MM.1S (cell line): ENCODE measurements around the gene PTPN1.

Source experiments
- DNase-seq: peaks from one replicate; pipeline ENCODE4 v3.0.0-alpha.2; 2015
- H2AFZ ChIP-seq: fragments of 300-600 bp; sonication (generic); 2 replicates; pipeline ENCODE4 v1.6.0; 2016; ENCODE audit warnings: antibody characterized with exemption, low read length
- H3F3A ChIP-seq: fragments of 300-600 bp; sonication (generic); 2 replicates; pipeline ENCODE4 v1.6.1; 2016; ENCODE audit warnings: mild to moderate bottlenecking, antibody characterized with exemption, low read length, moderate library complexity, mixed read lengths; ENCODE audit not compliant: insufficient read depth
- H3K27ac ChIP-seq: fragments of 300-600 bp; sonication (generic); 2 replicates; pipeline ENCODE4 v1.5.1; 2016; ENCODE audit warnings: mild to moderate bottlenecking, low read length
- H3K27me3 ChIP-seq: fragments of 300-600 bp; sonication (generic); replicated peaks from 2 replicates; pipeline ENCODE4 v1.6.0; 2016; ENCODE audit warnings: low read length; ENCODE audit not compliant: insufficient read depth
- H3K36me3 ChIP-seq: fragments of 300-600 bp; sonication (generic); replicated peaks from 2 replicates; pipeline ENCODE4 v1.6.1; 2016; ENCODE audit warnings: mild to moderate bottlenecking, low read length, mixed read lengths; ENCODE audit not compliant: insufficient read depth
- H3K4me1 ChIP-seq: fragments of 300-600 bp; sonication (generic); 2 replicates; pipeline ENCODE4 v1.6.1; 2016; ENCODE audit warnings: low read length, mixed read lengths
- H3K4me2 ChIP-seq: fragments of 300-600 bp; sonication (generic); 2 replicates; pipeline ENCODE4 v1.6.0; 2016; ENCODE audit warnings: low read depth, low read length
- H3K4me3 ChIP-seq: fragments of 300-600 bp; sonication (generic); 2 replicates; pipeline ENCODE4 v1.5.1; 2016; ENCODE audit warnings: low read length, mixed read lengths
- H3K79me2 ChIP-seq: fragments of 300-600 bp; sonication (generic); 2 replicates; pipeline ENCODE4 v1.6.1; 2016; ENCODE audit warnings: mixed run types, low read length, mixed read lengths
- H3K9ac ChIP-seq: fragments of 300-600 bp; sonication (generic); 2 replicates; pipeline ENCODE4 v1.6.1; 2016; ENCODE audit warnings: low read length, mixed read lengths
- H3K9me2 ChIP-seq: fragments of 300-600 bp; sonication (generic); replicated peaks from 2 replicates; pipeline ENCODE4 v1.6.1; 2016; ENCODE audit warnings: mild to moderate bottlenecking, low read length, mixed read lengths; ENCODE audit not compliant: insufficient read depth
- H3K9me3 ChIP-seq: fragments of 300-600 bp; sonication (generic); replicated peaks from 2 replicates; pipeline ENCODE4 v1.6.1; 2016; ENCODE audit warnings: mild to moderate bottlenecking, low read length, mixed read lengths; ENCODE audit not compliant: insufficient read depth
- H4K20me1 ChIP-seq: fragments of 300-600 bp; sonication (generic); 2 replicates; pipeline ENCODE4 v1.6.1; 2016; ENCODE audit warnings: mild to moderate bottlenecking, low read length, moderate library complexity, mixed read lengths; ENCODE audit not compliant: insufficient read depth
- EZH2 ChIP-seq: fragments of 300-600 bp; sonication (generic); optimal IDR thresholded peaks from 2 replicates; pipeline ENCODE3; 2017; ENCODE audit warnings: low read depth, mild to moderate bottlenecking, antibody characterized with exemption, low read length, mixed read lengths
- EZH2phosphoT487 ChIP-seq: fragments of 300-600 bp; sonication (generic); IDR thresholded peaks from 2 replicates; pipeline ENCODE4 v1.6.1; 2018; ENCODE audit warnings: antibody characterized with exemption, low read length
- TF ChIP-seq, protein P1 (sequence below): fragments of 300-600 bp; sonication (generic); IDR thresholded peaks from 2 replicates; pipeline ENCODE4 v1.5.1; 2016; ENCODE audit warnings: antibody characterized with exemption, low read length, mixed read lengths

PTPN1 gene

DNA sequence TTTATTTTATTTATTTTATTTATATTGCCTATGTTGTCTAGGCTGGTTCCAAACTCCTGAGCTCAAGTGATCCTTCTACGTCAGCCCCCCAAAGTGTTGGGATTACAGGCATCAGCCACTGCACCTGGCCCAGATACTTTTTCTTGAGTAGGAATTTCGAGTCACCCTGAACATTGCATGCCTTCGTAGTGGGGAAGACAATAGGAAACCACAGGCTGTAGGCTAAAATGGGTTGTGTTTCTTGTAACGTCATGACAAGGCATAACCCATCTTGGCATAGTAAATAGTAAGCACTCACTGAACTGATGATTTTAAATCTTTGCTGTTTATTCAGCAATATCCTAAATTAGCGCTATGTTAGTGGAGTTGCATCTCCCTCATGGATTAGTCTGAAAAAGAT, 34.9 kb downstream of the PTPN1 start:
- H3K9me3 ChIP-seq: no peaks in the 10 kb centered on the region
- H3K27me3 ChIP-seq: no peaks in the 10 kb centered on the region
- H3K4me1 ChIP-seq: 0 out of 2 replicates have a peak, but pooled peaks cover 4% of the 10 kb centered on the region
- no peak overlapping the region for H2AFZ ChIP-seq
- H3K9me2 ChIP-seq: no peaks in the 10 kb centered on the region
- no peaks in the 10 kb centered on the region for H3K36me3 ChIP-seq
- H3K4me3 ChIP-seq: no peak overlapping the region
- H3K9ac ChIP-seq: no peak overlapping the region
- no peaks in the 10 kb centered on the region for H3F3A ChIP-seq
- no peak overlapping the region for H3K4me2 ChIP-seq
- no peak for DNase-seq
- peaks cover 55% of the 10 kb centered on the region for H3K79me2 ChIP-seq
- TF ChIP-seq, protein P1, sequence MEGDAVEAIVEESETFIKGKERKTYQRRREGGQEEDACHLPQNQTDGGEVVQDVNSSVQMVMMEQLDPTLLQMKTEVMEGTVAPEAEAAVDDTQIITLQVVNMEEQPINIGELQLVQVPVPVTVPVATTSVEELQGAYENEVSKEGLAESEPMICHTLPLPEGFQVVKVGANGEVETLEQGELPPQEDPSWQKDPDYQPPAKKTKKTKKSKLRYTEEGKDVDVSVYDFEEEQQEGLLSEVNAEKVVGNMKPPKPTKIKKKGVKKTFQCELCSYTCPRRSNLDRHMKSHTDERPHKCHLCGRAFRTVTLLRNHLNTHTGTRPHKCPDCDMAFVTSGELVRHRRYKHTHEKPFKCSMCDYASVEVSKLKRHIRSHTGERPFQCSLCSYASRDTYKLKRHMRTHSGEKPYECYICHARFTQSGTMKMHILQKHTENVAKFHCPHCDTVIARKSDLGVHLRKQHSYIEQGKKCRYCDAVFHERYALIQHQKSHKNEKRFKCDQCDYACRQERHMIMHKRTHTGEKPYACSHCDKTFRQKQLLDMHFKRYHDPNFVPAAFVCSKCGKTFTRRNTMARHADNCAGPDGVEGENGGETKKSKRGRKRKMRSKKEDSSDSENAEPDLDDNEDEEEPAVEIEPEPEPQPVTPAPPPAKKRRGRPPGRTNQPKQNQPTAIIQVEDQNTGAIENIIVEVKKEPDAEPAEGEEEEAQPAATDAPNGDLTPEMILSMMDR: no peak
- TF ChIP-seq EZH2phosphoT487 (no peak), EZH2 (no peak)
- H4K20me1 ChIP-seq: no peaks in the 10 kb centered on the region
- no peak overlapping the region for H3K27ac ChIP-seq

DNA sequence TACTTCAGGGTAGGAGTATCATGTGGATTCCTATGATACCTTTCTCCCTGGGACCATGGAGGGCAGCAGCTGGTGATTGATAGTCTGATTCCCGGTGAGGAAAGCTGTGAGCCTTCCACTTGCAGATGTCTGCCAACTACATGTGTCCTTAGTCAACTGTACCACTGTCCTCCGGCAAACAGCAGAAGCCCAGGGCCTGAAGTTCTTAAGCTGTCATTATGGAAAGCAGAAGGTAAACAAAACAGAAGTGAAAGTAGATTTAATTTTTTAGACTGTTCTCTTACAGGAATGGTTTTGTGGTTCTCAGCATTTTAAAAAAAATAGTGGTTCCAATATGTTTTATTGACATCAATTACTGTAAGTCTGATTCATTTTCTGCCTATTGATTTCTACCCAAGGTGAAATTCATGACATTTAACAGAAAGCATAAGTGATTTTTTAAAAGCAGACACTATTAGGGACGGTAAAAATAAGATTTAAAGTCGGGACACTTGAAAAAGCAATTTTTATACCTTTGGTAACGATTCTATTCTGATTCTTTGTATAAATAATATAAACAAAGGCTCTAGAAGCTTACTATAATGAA, 36.6 kb downstream of the PTPN1 start:
- Histone ChIP-seq H3K4me1 (0 out of 2 replicates have a peak, but pooled peaks cover 4% of the 10 kb centered on the region), H3K9me3 (no peaks in the 10 kb centered on the region), H3K36me3 (no peaks in the 10 kb centered on the region), H3K9me2 (no peaks in the 10 kb centered on the region), H3K4me2 (no peak overlapping the region), H3K9ac (no peak overlapping the region), H3K27ac (no peak overlapping the region), H3K27me3 (no peaks in the 10 kb centered on the region), H3F3A (no peaks in the 10 kb centered on the region), H3K4me3 (no peak overlapping the region), H2AFZ (no peak overlapping the region), H4K20me1 (no peaks in the 10 kb centered on the region), H3K79me2 (peaks cover 39% of the 10 kb centered on the region)
- TF ChIP-seq EZH2 (no peak), EZH2phosphoT487 (no peak)
- TF ChIP-seq, protein P1: no peak
- no peak for DNase-seq

DNA sequence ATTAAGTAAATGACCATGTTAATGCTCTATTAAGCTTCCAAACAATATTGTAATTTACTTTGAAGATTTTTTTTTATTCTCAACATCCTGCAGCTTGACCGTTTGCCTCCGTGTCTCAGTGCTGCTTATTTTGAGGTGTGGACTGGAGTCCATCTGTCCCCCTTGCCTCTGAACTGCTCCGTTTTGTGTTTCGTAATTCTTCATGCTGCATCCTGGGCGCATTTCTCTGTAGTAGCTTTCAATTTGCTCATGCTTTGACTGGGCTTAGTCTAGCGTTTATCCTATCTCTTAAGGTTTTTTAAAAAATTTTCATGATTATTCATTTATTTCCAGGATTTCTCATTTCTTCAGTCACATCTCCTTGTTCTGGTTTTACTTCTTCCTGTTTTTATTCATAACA, 37.8 kb downstream of the PTPN1 start:
- no peak overlapping the region for H3K27ac ChIP-seq
- no peaks in the 10 kb centered on the region for H3K27me3 ChIP-seq
- no peaks in the 10 kb centered on the region for H4K20me1 ChIP-seq
- peaks cover 31% of the 10 kb centered on the region for H3K79me2 ChIP-seq
- H3K4me2 ChIP-seq: no peak overlapping the region
- H3K9me2 ChIP-seq: no peaks in the 10 kb centered on the region
- no peaks in the 10 kb centered on the region for H3K36me3 ChIP-seq
- TF ChIP-seq EZH2 (no peak), EZH2phosphoT487 (no peak)
- TF ChIP-seq, protein P1: no peak
- no peaks in the 10 kb centered on the region for H3F3A ChIP-seq
- H3K4me1 ChIP-seq: 0 out of 2 replicates have a peak, but pooled peaks cover 4% of the 10 kb centered on the region
- DNase-seq: no peak
- no peaks in the 10 kb centered on the region for H3K9me3 ChIP-seq
- H3K9ac ChIP-seq: no peak overlapping the region
- H3K4me3 ChIP-seq: no peak overlapping the region
- H2AFZ ChIP-seq: no peak overlapping the region
